ENCODE data around the gene PECR. TPM values are rescaled to one million over a fixed set of nuclear protein-coding genes. Genes with fewer than 3 reads are reported as not detected.

Gene PECR
- total and polyA plus RNA-seq, 2 of the 13 experiments (the other 11 are each of a cell fraction or from before 2014, with no cell fraction given): 151 to 153 TPM

GRCh38 chr2:216081487-216082116, at the start of gene PECR, which contains the start of gene TMEM169 (continued):
- peak; percentile 97 for TF ChIP-seq CBX1 (IDR thresholded peaks at IDR 0.05; ENCODE audit: low read depth)
- no peak for TF ChIP-seq GPBP1L1 (CRISPR knock-in tag; IDR thresholded peaks at IDR 0.05)
- peak; percentile 89 to 95 for TF ChIP-seq HMGXB4 (CRISPR knock-in tag; IDR thresholded peaks at IDR 0.05; ENCODE audit: borderline replicate concordance in 1 of 2, low read depth in 1 of 2)
- TF ChIP-seq ZNF660 (CRISPR knock-in tag; IDR thresholded peaks at IDR 0.05; ENCODE audit: borderline replicate concordance, low read depth): 0 out of 2 replicates have a peak, but pooled peaks have one; percentile 91
- TF ChIP-seq ZNF772 (CRISPR knock-in tag; IDR thresholded peaks at IDR 0.05): peak; percentile 98
- peak; percentile 74; the same call in 1 of the 2 replicates for TF ChIP-seq ZKSCAN5 (CRISPR knock-in tag; IDR thresholded peaks at IDR 0.05)
- no peak for TF ChIP-seq MAFF (IDR thresholded peaks at IDR 0.05; ENCODE audit: low read depth, low read length)
- no peak for TF ChIP-seq HMG20A (CRISPR knock-in tag; IDR thresholded peaks at IDR 0.05; ENCODE audit: borderline replicate concordance)
- TF ChIP-seq U2AF2 (IDR thresholded peaks at IDR 0.05; ENCODE audit: low read depth, low read length): no peak
- peak in 1 of 2 experiments; percentile 59; a peak in 1 of 4 replicates for TF ChIP-seq ATF4 (CRISPR knock-in tag; IDR thresholded peaks at IDR 0.05)
- no peak for TF ChIP-seq BCLAF1 (IDR thresholded peaks at IDR 0.05)
- no peak for TF ChIP-seq XBP1 (CRISPR knock-in tag; IDR thresholded peaks at IDR 0.05)
- TF ChIP-seq CREM (IDR thresholded peaks at IDR 0.05): no peak
- TF ChIP-seq CREM (CRISPR knock-in tag; IDR thresholded peaks at IDR 0.05): no peak
- peak; percentile 90 for TF ChIP-seq ZSCAN25 (CRISPR knock-in tag; IDR thresholded peaks at IDR 0.05)
- peak; percentile 72; the same call in 1 of the 2 replicates for TF ChIP-seq ZNF569 (CRISPR knock-in tag; IDR thresholded peaks at IDR 0.05; ENCODE audit: borderline replicate concordance)
- TF ChIP-seq ZNF12 (CRISPR knock-in tag; IDR thresholded peaks at IDR 0.05): peak; percentile 71
- peak; percentile 92; the same call in 1 of the 2 replicates for TF ChIP-seq FOXC1 (CRISPR knock-in tag; IDR thresholded peaks at IDR 0.05; ENCODE audit: borderline replicate concordance)
- TF ChIP-seq HDAC1 (CRISPR knock-in tag; IDR thresholded peaks at IDR 0.05): peak; percentile 98
- TF ChIP-seq HOXA7 (CRISPR knock-in tag; IDR thresholded peaks at IDR 0.05): peak; percentile 90; the same call in 1 of the 2 replicates
- TF ChIP-seq ZNF580 (CRISPR knock-in tag; IDR thresholded peaks at IDR 0.05; ENCODE audit: borderline replicate concordance, low read depth): peak; percentile 95; the same call in 1 of the 2 replicates
- TF ChIP-seq RNF2 (conservative IDR thresholded peaks at IDR 0.05; ENCODE audit: low read depth): 0 out of 2 replicates have a peak, but pooled peaks have one; percentile 30
- no peak for TF ChIP-seq ZNF652 (CRISPR knock-in tag; IDR thresholded peaks at IDR 0.05; ENCODE audit: borderline replicate concordance, low read depth)
- peak; percentile 95 for TF ChIP-seq ERF (CRISPR knock-in tag; IDR thresholded peaks at IDR 0.05)
